Measurements from ENCODE around the gene AHRR.
"Not testable (repeated sequence)": the region's sequence is repeated elsewhere in the genome, so short reads cannot be mapped to it uniquely, and the experiment has no call there.

Gene AHRR

GRCh38 chr5:364497-364896 lies 43.0 kb downstream of the AHRR start:
- POLR2A ChIA-PET = no interaction called here
- CTCF ChIA-PET = no interaction called here
- DNase-seq (ENCODE audit: extremely low spot score) = no peak
- TF ChIP-seq FOXA1 (IDR thresholded peaks at IDR 0.05) (no peak), LEF1 (IDR thresholded peaks at IDR 0.05; ENCODE audit: borderline replicate concordance) (no peak), ARNT (IDR thresholded peaks at IDR 0.05) (no peak), FOXM1 (IDR thresholded peaks at IDR 0.05; ENCODE audit: borderline replicate concordance) (no peak), ZNF384 (IDR thresholded peaks at IDR 0.05) (no peak), NFRKB (IDR thresholded peaks at IDR 0.05) (no peak), HDGF (IDR thresholded peaks at IDR 0.05; ENCODE audit: borderline replicate concordance) (no peak)

GRCh38 chr5:366541-367357 lies 45.2 kb downstream of the AHRR start:
- POLR2A ChIA-PET = interaction anchor here (1.1 kb wide), 1 partner anchor 12 kb away, joined by 3 read pairs; no protein-coding TSS in a partner anchor

DNA sequence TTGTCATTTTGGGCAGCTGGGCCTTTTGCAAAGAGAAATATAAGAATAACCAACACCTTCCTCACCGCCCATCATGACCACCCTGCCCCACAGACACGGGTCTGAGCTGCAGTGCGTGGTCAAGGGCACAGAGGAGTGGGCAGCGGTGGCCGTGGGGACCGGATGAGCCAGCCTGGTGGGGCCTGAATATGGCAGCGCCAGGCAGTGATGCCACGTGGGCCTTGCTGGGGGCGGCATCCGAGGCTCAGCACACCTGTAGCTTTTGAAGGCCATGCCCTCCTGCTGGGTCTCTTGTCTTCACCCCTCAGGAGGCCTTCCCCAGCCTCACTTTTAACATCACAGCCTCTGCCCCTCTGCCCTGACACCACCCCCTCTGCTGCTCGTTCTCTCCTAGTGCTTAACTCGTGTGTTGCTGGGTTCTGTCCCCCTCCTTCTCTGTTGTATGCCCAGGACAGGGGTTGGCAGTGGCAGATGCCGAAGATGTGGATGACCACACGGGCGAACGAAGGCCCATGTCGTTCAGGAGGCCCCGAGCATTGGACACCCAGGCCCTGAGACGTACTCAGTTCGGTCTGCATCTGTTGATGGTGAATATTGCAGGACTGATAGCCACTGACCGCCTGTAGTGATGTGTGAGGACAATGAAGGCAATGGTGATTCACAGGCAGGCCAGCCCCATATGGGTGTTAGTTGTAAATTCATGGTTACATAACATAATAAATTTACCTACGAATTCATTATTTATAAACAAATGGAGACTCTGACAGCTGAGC lies 46.0 kb downstream of the AHRR start:
- DNase-seq (ENCODE audit: extremely low spot score) = no peak
- ChIA-PET CTCF (no interaction called here), POLR2A (no interaction called here)
- TF ChIP-seq FOXA1 (IDR thresholded peaks at IDR 0.05) = no peak
- TF ChIP-seq NFRKB (IDR thresholded peaks at IDR 0.05) = no peak
- no peak for TF ChIP-seq ARNT (IDR thresholded peaks at IDR 0.05)
- TF ChIP-seq TARDBP (IDR thresholded peaks at IDR 0.05) = no peak
- TF ChIP-seq FOXM1 (IDR thresholded peaks at IDR 0.05; ENCODE audit: borderline replicate concordance) = no peak
- TF ChIP-seq, protein P1, sequence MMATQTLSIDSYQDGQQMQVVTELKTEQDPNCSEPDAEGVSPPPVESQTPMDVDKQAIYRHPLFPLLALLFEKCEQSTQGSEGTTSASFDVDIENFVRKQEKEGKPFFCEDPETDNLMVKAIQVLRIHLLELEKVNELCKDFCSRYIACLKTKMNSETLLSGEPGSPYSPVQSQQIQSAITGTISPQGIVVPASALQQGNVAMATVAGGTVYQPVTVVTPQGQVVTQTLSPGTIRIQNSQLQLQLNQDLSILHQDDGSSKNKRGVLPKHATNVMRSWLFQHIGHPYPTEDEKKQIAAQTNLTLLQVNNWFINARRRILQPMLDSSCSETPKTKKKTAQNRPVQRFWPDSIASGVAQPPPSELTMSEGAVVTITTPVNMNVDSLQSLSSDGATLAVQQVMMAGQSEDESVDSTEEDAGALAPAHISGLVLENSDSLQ (IDR thresholded peaks at IDR 0.05) = no peak

More at GRCh38 chr5:366541-367357, 45.2 kb downstream of the AHRR start:
- TF ChIP-seq FOXM1 (IDR thresholded peaks at IDR 0.05; ENCODE audit: borderline replicate concordance) = no peak
- TF ChIP-seq SUZ12 (IDR thresholded peaks at IDR 0.05) = no peak
- CTCF ChIA-PET = interaction anchor here (1.2 kb wide), 1 partner anchor 80 kb away, joined by 4 read pairs; no protein-coding TSS in a partner anchor
- no peak for DNase-seq (ENCODE audit: extremely low spot score)

- POLR2A ChIA-PET = interaction anchor here (0.6 to 2.1 kb wide), 2 partner anchors 24 to 46 kb away, joined by 3 to 9 read pairs; no protein-coding TSS in a partner anchor
- TF ChIP-seq, protein P1 (IDR thresholded peaks at IDR 0.05) = no peak
- TF ChIP-seq ZNF384 (IDR thresholded peaks at IDR 0.05) (no peak), HDGF (IDR thresholded peaks at IDR 0.05; ENCODE audit: borderline replicate concordance) (no peak), FOXK2 (IDR thresholded peaks at IDR 0.05) (no peak), ARNT (IDR thresholded peaks at IDR 0.05) (no peak), LEF1 (IDR thresholded peaks at IDR 0.05; ENCODE audit: borderline replicate concordance) (no peak), NFRKB (IDR thresholded peaks at IDR 0.05) (no peak), CTBP1 (IDR thresholded peaks at IDR 0.05; ENCODE audit: borderline replicate concordance) (no peak), ELF4 (IDR thresholded peaks at IDR 0.05) (no peak)
- CTCF ChIA-PET = interaction anchor here (1.2 kb wide), 1 partner anchor 19 kb away, joined by 5 read pairs; no protein-coding TSS in a partner anchor
- DNase-seq (ENCODE audit: extremely low spot score) = no peak
Measured at GRCh38 chr5:368183-369084, 46.9 kb downstream of the AHRR start.

- no peak for TF ChIP-seq HDGF (IDR thresholded peaks at IDR 0.05; ENCODE audit: borderline replicate concordance)
- no peak for TF ChIP-seq ARNT (IDR thresholded peaks at IDR 0.05)
- no peak for TF ChIP-seq SP1 (IDR thresholded peaks at IDR 0.05)
- TF ChIP-seq ZNF384 (IDR thresholded peaks at IDR 0.05) = no peak
- TF ChIP-seq BHLHE40 (IDR thresholded peaks at IDR 0.05; ENCODE audit: borderline replicate concordance) = no peak
- TF ChIP-seq, protein P1 (IDR thresholded peaks at IDR 0.05) = no peak
- TF ChIP-seq L3MBTL2 (conservative IDR thresholded peaks at IDR 0.05) = no peak
- TF ChIP-seq SUZ12 (IDR thresholded peaks at IDR 0.05) = no peak
- TF ChIP-seq FOXM1 (IDR thresholded peaks at IDR 0.05; ENCODE audit: borderline replicate concordance) = no peak
- TF ChIP-seq LEF1 (IDR thresholded peaks at IDR 0.05; ENCODE audit: borderline replicate concordance) = no peak
- TF ChIP-seq FOXA1 (IDR thresholded peaks at IDR 0.05) = no peak
- no peak for TF ChIP-seq NFRKB (IDR thresholded peaks at IDR 0.05)
- no peak for TF ChIP-seq CTBP1 (IDR thresholded peaks at IDR 0.05; ENCODE audit: borderline replicate concordance)
- no peak for TF ChIP-seq TARDBP (IDR thresholded peaks at IDR 0.05)
- no peak for DNase-seq (ENCODE audit: extremely low spot score)
- ChIA-PET CTCF (interaction anchor here (1.2 kb wide), 1 partner anchor 19 kb away, joined by 5 read pairs; no protein-coding TSS in a partner anchor), POLR2A (interaction anchor here (0.6 to 2.1 kb wide), 2 partner anchors 25 to 45 kb away, joined by 3 to 9 read pairs; no protein-coding TSS in a partner anchor)
Measured at GRCh38 chr5:369151-369868, 47.8 kb downstream of the AHRR start.

DNA sequence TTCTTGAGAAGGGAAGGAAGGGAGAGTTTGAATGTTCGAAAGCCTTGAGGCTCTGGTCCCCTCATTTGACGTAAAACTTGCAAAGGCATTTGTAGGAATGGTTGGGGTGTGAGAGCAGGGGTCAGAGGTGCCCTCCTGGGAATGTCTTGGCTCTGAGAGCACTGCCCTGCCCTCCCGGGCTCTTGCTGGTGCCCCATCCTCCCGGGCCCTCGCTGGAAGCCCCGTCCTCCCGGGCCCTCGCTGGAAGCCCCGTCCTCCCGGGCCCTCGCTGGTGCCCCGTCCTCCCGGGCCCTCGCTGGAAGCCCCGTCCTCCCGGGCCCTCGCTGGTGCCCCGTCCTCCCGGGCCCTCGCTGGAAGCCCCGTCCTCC lies 48.3 kb downstream of the AHRR start:
- DNase-seq (ENCODE audit: extremely low spot score) = not testable (repeated sequence)
- CTCF ChIA-PET = interaction anchor here (1.2 kb wide), 1 partner anchor 20 kb away, joined by 5 read pairs; no protein-coding TSS in a partner anchor
- POLR2A ChIA-PET = interaction anchor here (2.1 kb wide), 1 partner anchor 44 kb away, joined by 9 read pairs; no protein-coding TSS in a partner anchor
